NCI-H524 treated with DMSO at 0.1 percent for 48 hours (cell line): ENCODE data around the gene CDC6.

ENCODE experiments used
- DNase-seq: peaks from one replicate; lab custom pipeline; 2025; lab: John Stamatoyannopoulos, UW

The CDC6 gene

GRCh38 chr17:40340880-40341807 lies 53.5 kb downstream of the CDC6 start:
- DNase-seq = no peak

GRCh38 chr17:40341808-40342503 lies 54.3 kb downstream of the CDC6 start:
- no peak for DNase-seq

- no peak for DNase-seq
Observed at GRCh38 chr17:40342504-40343218, 55.0 kb downstream of the CDC6 start.

- peak; percentile 77 for DNase-seq
Observed at GRCh38 chr17:40343219-40344119, 55.8 kb downstream of the CDC6 start.

- no peak for DNase-seq
Observed at GRCh38 chr17:40344421-40345160, 56.9 kb downstream of the CDC6 start.

GRCh38 chr17:40345161-40345993 lies 57.7 kb downstream of the CDC6 start:
- no peak for DNase-seq

GRCh38 chr17:40345994-40346764 lies 58.5 kb downstream of the CDC6 start:
- DNase-seq = no peak

GRCh38 chr17:40346765-40347158 lies 59.1 kb downstream of the CDC6 start:
- DNase-seq = no peak

GRCh38 chr17:40347319-40348135 lies 59.8 kb downstream of the CDC6 start:
- DNase-seq = no peak

- DNase-seq = no peak
Observed at GRCh38 chr17:40348136-40348504, 60.4 kb downstream of the CDC6 start.

- DNase-seq = no peak
Observed at GRCh38 chr17:40348562-40349476, 61.1 kb downstream of the CDC6 start.

- DNase-seq = no peak
Observed at GRCh38 chr17:40349477-40349894, 61.8 kb downstream of the CDC6 start.

- no peak for DNase-seq
Observed at GRCh38 chr17:40349895-40350688, 62.4 kb downstream of the CDC6 start.

GRCh38 chr17:40350689-40351358 lies 63.1 kb downstream of the CDC6 start:
- no peak for DNase-seq

- DNase-seq = no peak
Observed at GRCh38 chr17:40351359-40352236, 63.9 kb downstream of the CDC6 start.
